ENCODE measurements around the gene INPP5B. TPM values are rescaled to one million over a fixed set of nuclear protein-coding genes. Genes with fewer than 3 reads are reported as not detected.
"Not testable (repeated sequence)": the region's sequence is repeated elsewhere in the genome, so short reads cannot be mapped to it uniquely, and the experiment has no call there.

Gene INPP5B
- total RNA-seq, 1 experiment from 2014 or later: 35.9 TPM

GRCh38 chr1:37926038-37926924 lies 20.6 kb downstream of the INPP5B start:
- no peak for DNase-seq (ENCODE audit: low read depth, low spot score)
- in situ Hi-C loops (cut with HindIII; ENCODE audit: low pct_unique_long_range_greater_than_20kb, low sequenced_read_pairs): no loop called here

- DNase-seq (ENCODE audit: low read depth, low spot score): no peak
- in situ Hi-C loops (cut with HindIII; ENCODE audit: low pct_unique_long_range_greater_than_20kb, low sequenced_read_pairs): no loop called here
Measured at GRCh38 chr1:37925316-37925715, 21.5 kb downstream of the INPP5B start.

GRCh38 chr1:37923551-37923889 lies 23.3 kb downstream of the INPP5B start:
- DNase-seq (ENCODE audit: low read depth, low spot score): no peak
- in situ Hi-C loops (cut with HindIII; ENCODE audit: low pct_unique_long_range_greater_than_20kb, low sequenced_read_pairs): no loop called here

GRCh38 chr1:37922767-37923550 lies 23.9 kb downstream of the INPP5B start:
- DNase-seq (ENCODE audit: low read depth, low spot score): no peak
- in situ Hi-C loops (cut with HindIII; ENCODE audit: low pct_unique_long_range_greater_than_20kb, low sequenced_read_pairs): no loop called here

- peak; percentile 47 for DNase-seq (ENCODE audit: low read depth, low spot score)
- in situ Hi-C loops (cut with HindIII; ENCODE audit: low pct_unique_long_range_greater_than_20kb, low sequenced_read_pairs): no loop called here
Measured at GRCh38 chr1:37919277-37919676, 27.6 kb downstream of the INPP5B start.

- DNase-seq (ENCODE audit: low read depth, low spot score): no peak
- in situ Hi-C loops (cut with HindIII; ENCODE audit: low pct_unique_long_range_greater_than_20kb, low sequenced_read_pairs): no loop called here
Measured at GRCh38 chr1:37915476-37916093, 31.3 kb downstream of the INPP5B start.

GRCh38 chr1:37914719-37915475 lies 32.0 kb downstream of the INPP5B start:
- DNase-seq (ENCODE audit: low read depth, low spot score): no peak
- in situ Hi-C loops (cut with HindIII; ENCODE audit: low pct_unique_long_range_greater_than_20kb, low sequenced_read_pairs): no loop called here

- in situ Hi-C loops (cut with HindIII; ENCODE audit: low pct_unique_long_range_greater_than_20kb, low sequenced_read_pairs); DNase-seq (ENCODE audit: low read depth, low spot score): not testable (repeated sequence)
Measured at GRCh38 chr1:37911478-37911877, 35.4 kb downstream of the INPP5B start.

GRCh38 chr1:37910886-37911285 lies 36.0 kb downstream of the INPP5B start:
- in situ Hi-C loops (cut with HindIII; ENCODE audit: low pct_unique_long_range_greater_than_20kb, low sequenced_read_pairs): not testable (repeated sequence)

GRCh38 chr1:37908531-37908930 lies 38.3 kb downstream of the INPP5B start:
- in situ Hi-C loops (cut with HindIII; ENCODE audit: low pct_unique_long_range_greater_than_20kb, low sequenced_read_pairs); DNase-seq (ENCODE audit: low read depth, low spot score): not testable (repeated sequence)

More at GRCh38 chr1:37910886-37911285, 36.0 kb downstream of the INPP5B start:
- DNase-seq (ENCODE audit: low read depth, low spot score): not testable (repeated sequence)

- in situ Hi-C loops (cut with HindIII; ENCODE audit: low pct_unique_long_range_greater_than_20kb, low sequenced_read_pairs); DNase-seq (ENCODE audit: low read depth, low spot score): not testable (repeated sequence)
Measured at GRCh38 chr1:37907416-37908125, 39.3 kb downstream of the INPP5B start.

GRCh38 chr1:37906591-37906990 lies 40.3 kb downstream of the INPP5B start:
- in situ Hi-C loops (cut with HindIII; ENCODE audit: low pct_unique_long_range_greater_than_20kb, low sequenced_read_pairs); DNase-seq (ENCODE audit: low read depth, low spot score): not testable (repeated sequence)

- in situ Hi-C loops (cut with HindIII; ENCODE audit: low pct_unique_long_range_greater_than_20kb, low sequenced_read_pairs): no loop called here
- DNase-seq (ENCODE audit: low read depth, low spot score): no peak
Measured at GRCh38 chr1:37905727-37906126, 41.1 kb downstream of the INPP5B start.

- in situ Hi-C loops (cut with HindIII; ENCODE audit: low pct_unique_long_range_greater_than_20kb, low sequenced_read_pairs); DNase-seq (ENCODE audit: low read depth, low spot score): not testable (repeated sequence)
Measured at GRCh38 chr1:37903921-37904320, 42.9 kb downstream of the INPP5B start.

- in situ Hi-C loops (cut with HindIII; ENCODE audit: low pct_unique_long_range_greater_than_20kb, low sequenced_read_pairs): no loop called here
- DNase-seq (ENCODE audit: low read depth, low spot score): no peak
Measured at GRCh38 chr1:37902983-37903382, 43.9 kb downstream of the INPP5B start.

- DNase-seq (ENCODE audit: low read depth, low spot score): no peak
- in situ Hi-C loops (cut with HindIII; ENCODE audit: low pct_unique_long_range_greater_than_20kb, low sequenced_read_pairs): no loop called here
Measured at GRCh38 chr1:37901893-37902225, 45.0 kb downstream of the INPP5B start.

Measured in SK-MEL-5 (cell line).